IPS-11a (cell line): Measurements from ENCODE around the gene KCNH3.
A peak's percentile ranks its signal among the peaks of the same experiment; 100 is the strongest.

Experiments
- H3K4me3 ChIP-seq: one replicate; pipeline ENCODE4 v1.5.1; 2013; ENCODE audit warnings: low read depth, low read length, control low read depth

KCNH3 gene

GRCh38 chr12:49557917-49558215, 19.0 kb downstream of the KCNH3 start:
- no peak overlapping the region for H3K4me3 ChIP-seq

GRCh38 chr12:49558526-49558925, 19.7 kb downstream of the KCNH3 start:
- no peak overlapping the region for H3K4me3 ChIP-seq

GRCh38 chr12:49559011-49559675, 20.3 kb downstream of the KCNH3 start:
- H3K4me3 ChIP-seq: no peak overlapping the region

- no peak overlapping the region for H3K4me3 ChIP-seq
These were observed 21.9 kb downstream of the KCNH3 start for GRCh38 chr12:49560695-49561094.

GRCh38 chr12:49562233-49562632, 23.4 kb downstream of the KCNH3 start:
- H3K4me3 ChIP-seq: no peak overlapping the region

- H3K4me3 ChIP-seq: no peak overlapping the region
These were observed 24.0 kb downstream of the KCNH3 start for GRCh38 chr12:49562831-49563230.

GRCh38 chr12:49563951-49564685, 25.3 kb downstream of the KCNH3 start:
- no peak overlapping the region for H3K4me3 ChIP-seq

GRCh38 chr12:49564686-49565405, 26.0 kb downstream of the KCNH3 start:
- no peak overlapping the region for H3K4me3 ChIP-seq

GRCh38 chr12:49565406-49566265, 26.8 kb downstream of the KCNH3 start:
- no peak overlapping the region for H3K4me3 ChIP-seq

- H3K4me3 ChIP-seq: no peak overlapping the region
These were observed 27.5 kb downstream of the KCNH3 start for GRCh38 chr12:49566361-49566760.

- peak overlapping the region; percentile 98 for H3K4me3 ChIP-seq
These were observed 28.4 kb downstream of the KCNH3 start for GRCh38 chr12:49567302-49567610.

- H3K4me3 ChIP-seq: peak within 1 kb of the TSS; percentile 98
These were observed 29.0 kb downstream of the KCNH3 start, which contains the start of gene MCRS1 for GRCh38 chr12:49567611-49568441. TSS of gene MCRS1 (minus strand) at chr12:49568142. CDS start at chr12:49566731, 1,411 bp downstream.

- H3K4me3 ChIP-seq: peak overlapping the region; percentile 98
These were observed 29.8 kb downstream of the KCNH3 start for GRCh38 chr12:49568442-49569162.

- no peak overlapping the region for H3K4me3 ChIP-seq
These were observed 38.9 kb downstream of the KCNH3 start for GRCh38 chr12:49577589-49578315.

GRCh38 chr12:49578471-49579112, 39.8 kb downstream of the KCNH3 start:
- no peak overlapping the region for H3K4me3 ChIP-seq

GRCh38 chr12:49580572-49581535, 42.0 kb downstream of the KCNH3 start:
- no peak overlapping the region for H3K4me3 ChIP-seq

GRCh38 chr12:49582201-49582600, 43.4 kb downstream of the KCNH3 start:
- H3K4me3 ChIP-seq: no peak overlapping the region
